Testis (tissue), 2 donors: Measurements from ENCODE around the gene ZNF236.

Source experiments
- POLR2A ChIP-seq: fragments of 450-650 bp; IDR thresholded peaks from one replicate; pipeline ENCODE4 v1.6.1; 2017; ENCODE audit warnings: antibody characterized with exemption, mild to moderate bottlenecking, moderate library complexity
- TF ChIP-seq, protein P1 (sequence below), 3 experiments: fragments of 450-650 bp in 2 of 3; fragments of 200-600 bp in 1 of 3; sonication (generic) in 1 of 3; IDR thresholded peaks; one replicate each; pipeline ENCODE4 v1.5.1; 2016 to 2019; ENCODE audit warnings: antibody characterized with exemption in 3 of 3, mild to moderate bottlenecking in 2 of 3, moderate library complexity in 1 of 3

DNA sequence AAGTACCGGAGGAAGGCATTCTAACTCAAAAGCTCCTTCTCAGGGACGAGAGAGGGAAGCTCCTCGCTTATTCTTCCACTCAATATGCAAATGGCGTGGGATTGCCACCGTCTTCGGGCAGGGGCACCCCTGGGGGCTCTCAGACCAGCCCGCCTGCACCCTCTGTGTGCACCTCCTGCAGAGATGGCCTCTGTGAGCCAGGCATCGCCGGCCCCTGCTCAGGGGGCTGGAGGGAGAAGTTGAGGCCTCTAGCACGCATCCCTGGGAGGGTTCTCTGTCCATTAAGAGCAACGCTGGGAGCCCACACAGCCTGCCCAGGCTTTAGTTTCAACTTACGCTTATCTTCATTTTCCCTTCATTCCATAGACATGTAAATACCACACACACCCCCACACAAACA is 184.9 kb downstream of the ZNF236 start:
- TF ChIP-seq, protein P1, sequence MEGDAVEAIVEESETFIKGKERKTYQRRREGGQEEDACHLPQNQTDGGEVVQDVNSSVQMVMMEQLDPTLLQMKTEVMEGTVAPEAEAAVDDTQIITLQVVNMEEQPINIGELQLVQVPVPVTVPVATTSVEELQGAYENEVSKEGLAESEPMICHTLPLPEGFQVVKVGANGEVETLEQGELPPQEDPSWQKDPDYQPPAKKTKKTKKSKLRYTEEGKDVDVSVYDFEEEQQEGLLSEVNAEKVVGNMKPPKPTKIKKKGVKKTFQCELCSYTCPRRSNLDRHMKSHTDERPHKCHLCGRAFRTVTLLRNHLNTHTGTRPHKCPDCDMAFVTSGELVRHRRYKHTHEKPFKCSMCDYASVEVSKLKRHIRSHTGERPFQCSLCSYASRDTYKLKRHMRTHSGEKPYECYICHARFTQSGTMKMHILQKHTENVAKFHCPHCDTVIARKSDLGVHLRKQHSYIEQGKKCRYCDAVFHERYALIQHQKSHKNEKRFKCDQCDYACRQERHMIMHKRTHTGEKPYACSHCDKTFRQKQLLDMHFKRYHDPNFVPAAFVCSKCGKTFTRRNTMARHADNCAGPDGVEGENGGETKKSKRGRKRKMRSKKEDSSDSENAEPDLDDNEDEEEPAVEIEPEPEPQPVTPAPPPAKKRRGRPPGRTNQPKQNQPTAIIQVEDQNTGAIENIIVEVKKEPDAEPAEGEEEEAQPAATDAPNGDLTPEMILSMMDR (IDR thresholded peaks at IDR 0.05): no peak
- no peak for TF ChIP-seq POLR2A
